Ectodermal cell (in vitro differentiated cells): ENCODE data around the gene COTL1.

Source experiments
- H3K27ac ChIP-seq: 2 replicates; pipeline ENCODE4 v1.7.0; 2013; ENCODE audit warnings: mild to moderate bottlenecking, low read depth, low read length; ENCODE audit not compliant: insufficient read depth, poor library complexity, severe bottlenecking
- H3K27me3 ChIP-seq: 2 replicates; pipeline ENCODE4 v1.7.0; 2013; ENCODE audit warnings: mild to moderate bottlenecking, low read length; ENCODE audit not compliant: insufficient read depth, control insufficient read depth, poor library complexity, severe bottlenecking
- H3K36me3 ChIP-seq: one replicate; pipeline ENCODE4 v1.7.0; 2013; ENCODE audit warnings: low read length; ENCODE audit not compliant: control insufficient read depth, insufficient read depth
- H3K4me1 ChIP-seq: one replicate; pipeline ENCODE4 v1.7.0; 2013; ENCODE audit warnings: low read length; ENCODE audit not compliant: control insufficient read depth, insufficient read depth
- H3K4me3 ChIP-seq: 2 replicates; pipeline ENCODE4 v1.7.0; 2013; ENCODE audit warnings: low read depth, low read length, control low read depth; ENCODE audit not compliant: insufficient read depth
- H3K9me3 ChIP-seq: 2 replicates; pipeline ENCODE4 v1.7.0; 2013; ENCODE audit warnings: mild to moderate bottlenecking, low read length, moderate library complexity; ENCODE audit not compliant: control insufficient read depth
- WGBS, 2 experiments: methylation state at CpG; one replicate each; pipeline ENCODE4 v1.1.7; 2013; ENCODE audit warnings: missing lambda C conversion rate in 2 of 2; 5-methylcytosine and 5-hydroxymethylcytosine counted together

Gene COTL1

DNA sequence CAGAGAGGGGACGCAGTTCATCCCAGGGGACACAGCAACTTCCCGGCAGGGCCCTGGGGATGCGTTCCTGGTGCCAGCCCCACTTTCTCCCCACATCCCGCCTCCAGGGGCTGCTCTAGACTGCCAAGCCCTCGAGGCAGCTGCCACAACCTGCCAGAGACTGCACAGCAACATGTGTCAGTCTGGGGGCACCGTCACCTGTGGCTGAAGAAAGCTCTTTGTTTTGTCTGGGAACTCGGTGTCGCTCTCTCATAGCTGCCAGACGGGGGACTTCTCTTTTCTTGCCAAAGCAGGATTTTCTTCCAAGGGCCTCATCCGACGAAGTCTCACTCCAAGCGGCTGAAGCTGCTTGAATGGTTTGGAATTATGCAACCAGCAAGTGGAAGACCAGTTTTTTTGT lies 43.7 kb downstream of the COTL1 start:
- Histone ChIP-seq H3K4me3 (no peak overlapping the region), H3K36me3 (peaks cover 8% of the 10 kb centered on the region), H3K4me1 (no peaks in the 10 kb centered on the region), H3K27ac (no peak overlapping the region), H3K27me3 (no peaks in the 10 kb centered on the region), H3K9me3 (no peaks in the 10 kb centered on the region)
- WGBS, 2 experiments, result 90% methylated on average over 12 of the region's 12 CpGs

DNA sequence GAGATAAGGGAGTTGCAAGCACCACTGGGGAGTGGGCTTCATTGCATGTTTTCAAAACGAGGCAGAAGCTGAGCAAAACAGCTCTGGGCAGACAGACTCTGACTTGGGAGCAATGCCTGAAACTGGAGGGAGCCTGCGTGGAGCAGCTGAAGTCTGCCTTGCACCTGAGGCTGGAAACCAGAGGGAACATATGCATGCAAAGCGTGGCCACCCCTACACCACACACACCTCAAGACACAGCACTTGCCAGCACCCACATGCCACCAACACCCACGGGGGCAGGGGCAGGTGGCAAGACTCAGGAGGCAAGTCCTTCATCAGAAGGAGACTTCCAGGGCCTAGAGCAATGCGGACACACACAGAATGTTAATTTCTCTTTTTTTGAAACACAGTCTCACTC lies 45.8 kb downstream of the COTL1 start:
- WGBS, 2 experiments, result 88 to 89% methylated on average over 5 of the region's 5 CpGs
- H3K27me3 ChIP-seq, result no peaks in the 10 kb centered on the region
- H3K4me3 ChIP-seq, result no peak overlapping the region
- no peaks in the 10 kb centered on the region for H3K9me3 ChIP-seq
- peaks cover 6% of the 10 kb centered on the region for H3K4me1 ChIP-seq
- H3K36me3 ChIP-seq, result peaks cover 8% of the 10 kb centered on the region
- no peak overlapping the region for H3K27ac ChIP-seq

DNA sequence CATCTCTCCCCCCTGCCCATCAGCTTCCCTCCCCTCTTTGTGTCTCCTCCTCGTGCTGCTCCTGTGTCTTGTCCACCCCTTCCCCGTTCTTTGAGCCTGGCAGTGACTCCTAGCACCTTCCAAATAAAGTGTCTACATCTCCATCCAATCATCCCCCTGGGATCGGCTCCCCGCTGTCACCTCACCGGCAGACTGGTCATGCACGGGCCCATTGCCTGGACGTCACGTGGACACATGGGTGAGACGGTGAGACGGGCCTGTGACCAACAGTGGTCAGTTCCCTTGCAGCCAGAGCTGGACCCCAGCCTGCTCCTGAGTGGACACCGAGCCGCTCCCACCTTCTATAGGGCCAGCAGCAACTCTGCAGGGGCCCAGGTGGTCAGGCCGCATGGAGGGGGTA lies 46.4 kb downstream of the COTL1 start:
- Histone ChIP-seq H3K4me1 (peaks cover 10% of the 10 kb centered on the region), H3K27me3 (no peaks in the 10 kb centered on the region), H3K9me3 (no peaks in the 10 kb centered on the region), H3K27ac (no peak overlapping the region), H3K4me3 (no peak overlapping the region), H3K36me3 (peaks cover 8% of the 10 kb centered on the region)
- WGBS, 2 experiments, result 95% methylated on average over 13 of the region's 13 CpGs

DNA sequence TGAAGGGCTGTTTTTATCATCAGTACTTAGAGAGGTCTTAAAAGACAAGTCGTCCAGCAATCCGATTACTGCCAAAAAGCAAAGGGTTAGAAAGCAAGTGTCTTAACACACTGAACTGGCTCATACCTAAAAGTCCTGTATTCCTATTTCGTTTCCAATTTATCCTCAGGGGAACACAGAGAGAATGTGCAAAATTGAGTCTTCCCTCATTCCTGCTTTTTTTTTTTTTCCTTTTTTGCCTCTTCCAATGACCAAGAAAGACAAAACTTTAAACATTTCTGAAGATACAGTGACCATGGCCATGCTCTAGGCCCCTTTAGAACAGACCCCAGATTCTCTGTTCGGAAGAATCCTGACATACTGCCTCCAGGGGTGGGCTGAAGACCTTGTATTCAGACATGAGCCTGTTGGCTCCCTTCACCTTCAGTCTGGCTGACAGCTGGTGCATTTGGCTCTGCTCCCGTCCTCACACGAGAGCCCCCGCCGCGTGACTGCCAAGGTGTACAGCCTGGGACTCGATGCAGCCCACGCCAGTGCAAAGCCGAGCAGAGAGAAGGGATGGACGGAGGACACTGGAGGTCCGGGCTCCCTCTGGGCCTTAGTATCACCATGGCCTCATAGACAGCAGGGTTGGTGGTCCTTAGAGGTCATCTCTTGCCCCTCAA lies 47.0 kb downstream of the COTL1 start:
- no peak overlapping the region for H3K4me3 ChIP-seq
- H3K9me3 ChIP-seq, result no peaks in the 10 kb centered on the region
- no peaks in the 10 kb centered on the region for H3K27me3 ChIP-seq
- 95% methylated on average over 14 of the region's 14 CpGs for WGBS, 2 experiments
- no peak overlapping the region for H3K27ac ChIP-seq
- peaks cover 8% of the 10 kb centered on the region for H3K36me3 ChIP-seq
- H3K4me1 ChIP-seq, result peaks cover 17% of the 10 kb centered on the region

DNA sequence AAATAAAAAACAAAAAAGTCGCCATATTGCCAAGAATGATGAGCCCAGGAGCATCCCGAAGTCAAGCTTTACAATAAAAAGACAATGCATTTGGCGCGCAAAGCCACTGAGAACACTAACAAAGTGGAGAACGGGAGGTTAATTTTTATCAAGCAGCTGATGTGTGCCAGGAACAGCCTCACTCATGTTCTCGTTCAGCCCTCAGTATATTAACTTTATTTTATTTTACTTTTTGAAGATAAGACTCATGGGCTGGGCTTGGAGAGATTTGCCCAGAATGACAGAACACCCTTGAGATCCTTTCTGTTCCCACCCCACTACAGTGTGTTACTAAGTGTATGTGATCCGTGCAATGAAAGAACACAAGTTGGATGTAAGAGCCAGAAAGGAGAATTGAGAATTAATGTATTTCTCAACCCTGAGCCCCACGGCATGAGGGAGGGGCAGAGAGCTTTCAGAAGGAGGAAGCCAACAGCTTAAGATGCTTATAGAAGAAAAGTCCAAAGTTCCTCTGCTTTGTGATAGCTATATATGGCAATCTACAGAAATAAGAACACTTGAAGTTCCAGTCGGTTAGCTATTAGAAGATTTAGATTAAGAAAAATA lies 48.4 kb downstream of the COTL1 start:
- Histone ChIP-seq H3K27ac (no peak overlapping the region), H3K27me3 (no peaks in the 10 kb centered on the region), H3K4me3 (no peak overlapping the region), H3K9me3 (no peaks in the 10 kb centered on the region), H3K36me3 (peaks cover 8% of the 10 kb centered on the region), H3K4me1 (peaks cover 17% of the 10 kb centered on the region)
- 96 to 99% methylated on average over 8 of the region's 9 CpGs for WGBS, 2 experiments

DNA sequence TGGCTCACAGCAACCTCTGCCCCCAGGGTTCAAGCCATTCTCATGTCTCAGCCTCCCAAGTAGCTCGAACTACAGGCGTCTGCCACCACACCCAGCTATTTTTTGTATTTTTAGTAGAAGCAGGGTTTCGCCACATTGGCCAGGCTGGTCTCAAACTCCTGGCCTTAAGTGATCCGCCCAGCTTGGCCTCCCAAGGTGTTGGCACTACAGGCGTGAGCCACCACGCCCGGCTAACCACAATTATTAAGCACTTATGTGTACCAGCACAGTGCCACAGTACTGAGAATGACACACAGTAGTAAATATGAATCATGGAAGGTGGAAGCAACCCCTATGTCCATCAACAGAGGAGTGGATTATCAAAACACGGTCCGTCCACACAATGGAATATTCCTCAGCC lies 49.8 kb downstream of the COTL1 start:
- no peak overlapping the region for H3K4me3 ChIP-seq
- peaks cover 8% of the 10 kb centered on the region for H3K36me3 ChIP-seq
- H3K27ac ChIP-seq, result no peak overlapping the region
- peaks cover 17% of the 10 kb centered on the region for H3K4me1 ChIP-seq
- WGBS, 2 experiments, result 95 to 99% methylated on average over 9 of the region's 9 CpGs
- no peaks in the 10 kb centered on the region for H3K27me3 ChIP-seq
- H3K9me3 ChIP-seq, result no peaks in the 10 kb centered on the region

DNA sequence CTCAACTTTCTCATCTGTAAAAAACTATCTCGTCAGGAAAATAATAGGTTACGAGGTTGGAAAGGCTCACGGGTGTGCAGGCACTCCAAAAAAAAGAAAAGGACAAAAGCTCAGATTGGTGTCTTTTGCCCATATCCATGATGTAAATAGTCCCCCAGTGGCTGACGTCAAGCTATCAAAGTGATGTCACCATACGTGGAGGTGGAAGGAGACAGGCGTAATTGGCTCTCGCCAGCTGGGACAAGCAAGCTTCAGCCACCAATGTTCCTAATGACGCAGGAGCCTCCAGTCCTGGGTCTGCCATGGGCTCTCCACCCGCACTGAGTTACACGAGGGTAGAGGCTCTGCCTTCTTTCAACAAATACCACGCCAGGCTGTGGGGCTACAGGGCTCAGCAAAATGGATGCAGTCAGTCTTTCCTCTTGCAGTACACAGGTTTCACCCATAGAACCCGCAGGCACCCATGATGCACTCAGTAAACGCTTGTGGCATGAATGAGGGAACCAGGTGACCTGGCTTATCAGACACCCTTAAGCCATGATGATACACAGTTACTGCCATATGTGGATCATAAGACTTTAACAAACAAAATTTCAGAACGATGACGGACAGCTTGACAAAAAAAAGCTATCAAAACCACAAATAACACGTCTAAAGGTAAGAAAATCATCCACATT lies 50.5 kb downstream of the COTL1 start:
- 89 to 90% methylated on average over 16 of the region's 16 CpGs for WGBS, 2 experiments
- H3K9me3 ChIP-seq, result no peaks in the 10 kb centered on the region
- no peak overlapping the region for H3K4me3 ChIP-seq
- peaks cover 17% of the 10 kb centered on the region for H3K4me1 ChIP-seq
- peaks cover 8% of the 10 kb centered on the region for H3K36me3 ChIP-seq
- no peak overlapping the region for H3K27ac ChIP-seq
- H3K27me3 ChIP-seq, result no peaks in the 10 kb centered on the region

DNA sequence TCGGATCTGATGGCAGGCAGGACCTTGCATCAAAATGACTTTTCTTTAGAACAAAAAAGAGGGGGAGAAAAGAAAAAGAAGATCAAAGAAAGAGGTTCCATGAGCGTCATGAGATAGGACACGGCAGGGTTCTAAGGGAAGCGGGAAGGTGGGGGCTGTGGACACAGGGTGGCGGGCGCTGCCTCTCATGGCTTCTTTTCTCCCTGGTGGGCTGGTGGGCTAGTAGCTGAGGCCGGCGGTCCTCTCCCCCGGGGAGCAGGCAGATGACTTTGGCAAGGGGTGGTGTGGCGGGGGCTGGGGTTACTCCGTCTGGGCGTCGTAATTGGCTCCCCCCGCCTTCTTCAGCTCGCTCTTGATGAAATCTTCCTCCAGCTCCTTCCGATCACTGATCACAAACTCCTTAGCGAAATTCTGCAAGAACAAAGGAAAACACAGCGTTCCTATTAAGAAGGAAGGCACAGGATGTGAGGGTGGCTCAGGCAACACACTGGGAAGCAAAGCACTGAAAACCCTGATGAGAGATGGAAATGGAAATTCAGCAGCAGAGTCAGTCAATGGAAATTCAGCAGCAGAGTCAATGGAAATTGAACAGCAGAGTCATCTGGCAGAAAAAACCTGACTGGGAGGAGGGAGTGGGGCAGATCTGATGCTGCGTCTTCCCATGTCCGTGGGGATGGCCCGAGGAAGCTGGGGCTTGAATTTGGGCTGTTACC lies 51.2 kb downstream of the COTL1 start:
- no peak overlapping the region for H3K4me3 ChIP-seq
- H3K36me3 ChIP-seq, result peaks cover 8% of the 10 kb centered on the region
- H3K4me1 ChIP-seq, result peaks cover 17% of the 10 kb centered on the region
- no peaks in the 10 kb centered on the region for H3K9me3 ChIP-seq
- H3K27me3 ChIP-seq, result no peaks in the 10 kb centered on the region
- 50 to 52% methylated on average over 21 of the region's 21 CpGs for WGBS, 2 experiments
- no peak overlapping the region for H3K27ac ChIP-seq

DNA sequence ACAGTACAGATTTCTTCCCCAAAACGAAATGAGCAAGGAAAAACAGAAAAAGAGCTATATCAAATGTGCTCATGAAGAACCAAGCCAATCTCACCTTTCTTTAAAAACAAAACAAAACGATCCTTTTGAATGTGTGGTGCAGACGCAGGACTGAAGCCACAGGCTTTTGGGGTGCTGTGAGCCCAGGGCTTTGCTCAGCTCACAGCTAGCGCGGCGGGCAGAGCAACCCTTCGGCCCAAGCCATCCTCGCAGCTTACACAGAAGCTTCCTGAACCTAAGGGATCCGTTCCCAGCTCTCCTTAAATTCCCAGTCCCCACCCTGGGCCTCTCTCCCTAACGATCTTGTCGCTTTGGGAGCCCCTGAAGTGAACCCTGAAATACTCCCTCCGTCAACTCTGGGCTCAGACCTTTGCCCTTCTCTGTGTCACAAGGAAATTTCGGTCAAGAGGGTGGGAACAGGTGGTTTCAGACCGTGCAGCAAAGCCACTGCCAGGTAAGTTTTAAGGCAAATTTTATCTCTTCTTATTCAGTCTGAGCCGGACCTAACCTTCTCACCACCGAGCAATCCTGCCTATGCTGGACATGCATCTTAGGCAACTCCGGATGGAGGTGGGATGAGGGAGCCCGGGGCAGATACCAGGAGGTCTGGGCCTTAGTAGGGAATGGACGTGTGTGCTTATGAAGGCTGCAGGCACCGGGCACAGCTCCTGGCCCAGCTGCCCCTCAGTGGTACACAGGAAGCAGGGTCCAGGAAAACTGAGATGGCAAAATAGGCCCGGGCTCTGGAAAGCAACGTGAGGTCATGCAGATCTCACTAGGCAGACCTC lies 52.0 kb downstream of the COTL1 start:
- peaks cover 17% of the 10 kb centered on the region for H3K4me1 ChIP-seq
- H3K4me3 ChIP-seq, result no peak overlapping the region
- H3K27me3 ChIP-seq, result no peaks in the 10 kb centered on the region
- no peak overlapping the region for H3K27ac ChIP-seq
- WGBS, 2 experiments, result 87 to 89% methylated on average over 22 of the region's 22 CpGs
- H3K9me3 ChIP-seq, result no peaks in the 10 kb centered on the region
- H3K36me3 ChIP-seq, result peaks cover 2% of the 10 kb centered on the region
